ENCODE measurements around the gene OLIG3.

Gene OLIG3

GRCh38 chr6:137494281-137494987 is at the start of gene OLIG3:
Gene OLIG3, minus strand, starts transcription at chr6:137494394. Its CDS starts 224 bp downstream, at chr6:137494170.
- in situ Hi-C loops (cut with MboI; ENCODE audit: low sequenced_read_pairs) = no loop called here

GRCh38 chr6:137543114-137543513 is 48.9 kb upstream of the OLIG3 start:
- in situ Hi-C loops (cut with MboI; ENCODE audit: low sequenced_read_pairs) = no loop called here

GRCh38 chr6:137542713-137543112 is 48.5 kb upstream of the OLIG3 start:
- in situ Hi-C loops (cut with MboI; ENCODE audit: low sequenced_read_pairs) = no loop called here

- in situ Hi-C loops (cut with MboI; ENCODE audit: low sequenced_read_pairs) = no loop called here
These were observed 47.4 kb upstream of the OLIG3 start for GRCh38 chr6:137541534-137542063.

- in situ Hi-C loops (cut with MboI; ENCODE audit: low sequenced_read_pairs) = no loop called here
These were observed 42.0 kb upstream of the OLIG3 start for GRCh38 chr6:137536104-137536773.

GRCh38 chr6:137531376-137532092 is 37.3 kb upstream of the OLIG3 start:
- in situ Hi-C loops (cut with MboI; ENCODE audit: low sequenced_read_pairs) = no loop called here

GRCh38 chr6:137530404-137530803 is 36.2 kb upstream of the OLIG3 start:
- in situ Hi-C loops (cut with MboI; ENCODE audit: low sequenced_read_pairs) = no loop called here

GRCh38 chr6:137522831-137523230 is 28.6 kb upstream of the OLIG3 start:
- in situ Hi-C loops (cut with MboI; ENCODE audit: low sequenced_read_pairs) = no loop called here

GRCh38 chr6:137522198-137522798 is 28.1 kb upstream of the OLIG3 start:
- in situ Hi-C loops (cut with MboI; ENCODE audit: low sequenced_read_pairs) = no loop called here

- in situ Hi-C loops (cut with MboI; ENCODE audit: low sequenced_read_pairs) = no loop called here
These were observed 26.3 kb upstream of the OLIG3 start for GRCh38 chr6:137520520-137520919.

GRCh38 chr6:137519629-137520176 is 25.5 kb upstream of the OLIG3 start:
- in situ Hi-C loops (cut with MboI; ENCODE audit: low sequenced_read_pairs) = no loop called here

- in situ Hi-C loops (cut with MboI; ENCODE audit: low sequenced_read_pairs) = no loop called here
These were observed 24.3 kb upstream of the OLIG3 start for GRCh38 chr6:137518386-137518983.

- in situ Hi-C loops (cut with MboI; ENCODE audit: low sequenced_read_pairs) = no loop called here
These were observed 20.2 kb upstream of the OLIG3 start for GRCh38 chr6:137514418-137514817.

- in situ Hi-C loops (cut with MboI; ENCODE audit: low sequenced_read_pairs) = no loop called here
These were observed 18.8 kb upstream of the OLIG3 start for GRCh38 chr6:137512757-137513605.

- in situ Hi-C loops (cut with MboI; ENCODE audit: low sequenced_read_pairs) = no loop called here
These were observed 16.7 kb upstream of the OLIG3 start for GRCh38 chr6:137510923-137511322.

- in situ Hi-C loops (cut with MboI; ENCODE audit: low sequenced_read_pairs) = no loop called here
These were observed 4.4 kb upstream of the OLIG3 start for GRCh38 chr6:137498481-137499190.

GRCh38 chr6:137497721-137498463 is 3.7 kb upstream of the OLIG3 start:
- in situ Hi-C loops (cut with MboI; ENCODE audit: low sequenced_read_pairs) = no loop called here

All from hTERT RPE-1 (cell line).